KBM-7 (cell line): Measurements from ENCODE around the gene MACROD2.
"Not testable (repeated sequence)": the region's sequence is repeated elsewhere in the genome, so short reads cannot be mapped to it uniquely, and the experiment has no call there.

ENCODE experiments used
- DNase-seq: peaks from one replicate; pipeline ENCODE4 v3.0.0-alpha.2; 2015
- in situ Hi-C: fragments of 300-500 bp; cut with MboI; formaldehyde crosslinking; loops from 2 replicates; pipeline ENCODE4 v1.14.3; 2020; ENCODE audit warnings: low sequenced_read_pairs, low pct_unique_long_range_greater_than_20kb, mixed read lengths

The MACROD2 gene

DNA sequence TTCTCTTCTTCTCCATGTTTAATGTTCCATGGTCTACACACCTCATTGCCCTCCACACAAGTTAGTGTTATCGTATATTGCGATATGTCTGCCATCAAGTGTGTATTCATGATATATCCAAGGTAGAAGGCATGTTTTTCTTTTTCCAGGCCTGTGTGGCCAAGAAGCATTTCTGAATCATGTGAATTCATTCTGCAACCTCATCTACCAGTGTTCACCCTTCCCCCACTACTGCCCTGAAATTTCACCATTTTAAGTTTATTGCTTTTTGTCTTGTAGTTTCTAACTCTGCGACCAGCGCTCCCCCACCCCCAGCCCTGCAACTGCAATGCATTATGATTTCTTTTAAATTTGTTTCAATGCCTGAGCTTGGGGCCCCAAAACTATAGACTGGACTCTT lies 960.1 kb downstream of the MACROD2 start:
- DNase-seq: peak; percentile 34

DNA sequence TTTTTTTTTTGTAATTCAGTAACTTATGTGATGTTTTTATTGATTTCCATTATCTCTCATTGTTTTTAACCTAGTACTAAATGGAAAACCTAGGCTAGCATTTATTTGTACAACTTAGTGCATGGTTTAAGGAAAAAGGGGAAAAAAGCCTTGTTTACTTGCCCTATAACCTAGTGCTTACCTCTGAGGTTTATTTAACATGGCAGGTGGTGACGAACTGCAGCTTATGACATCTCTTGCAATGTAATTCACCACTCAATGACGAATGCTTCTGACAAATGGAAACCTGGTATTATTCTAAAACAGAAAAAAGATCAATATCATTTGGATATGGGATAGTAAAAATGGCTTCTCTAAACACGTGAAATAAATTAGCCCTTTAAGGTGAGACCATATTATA lies 960.7 kb downstream of the MACROD2 start:
- in situ Hi-C loops: no loop called here
- no peak for DNase-seq

More for the DNA sequence above, 960.1 kb downstream of the MACROD2 start:
- in situ Hi-C loops: no loop called here

DNA sequence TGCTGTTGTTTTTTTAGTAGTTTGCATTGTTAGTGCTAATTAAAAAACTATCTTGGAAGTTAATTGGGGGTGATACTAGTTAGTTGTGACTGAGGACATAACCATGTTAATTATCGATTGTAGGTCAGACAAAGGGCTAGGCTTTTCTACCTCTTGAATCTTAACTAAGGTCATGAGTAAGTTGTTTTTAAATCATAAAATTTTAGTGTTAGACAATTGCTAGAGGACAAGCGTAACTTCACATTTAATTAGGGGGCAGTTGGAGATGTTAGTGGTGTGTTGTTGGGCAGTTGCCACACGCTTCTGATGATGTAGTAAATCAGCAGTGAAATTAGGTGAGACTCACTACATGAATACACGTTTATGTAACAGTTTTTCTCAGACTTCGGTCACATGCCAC lies 961.2 kb downstream of the MACROD2 start:
- in situ Hi-C loops: no loop called here

DNA sequence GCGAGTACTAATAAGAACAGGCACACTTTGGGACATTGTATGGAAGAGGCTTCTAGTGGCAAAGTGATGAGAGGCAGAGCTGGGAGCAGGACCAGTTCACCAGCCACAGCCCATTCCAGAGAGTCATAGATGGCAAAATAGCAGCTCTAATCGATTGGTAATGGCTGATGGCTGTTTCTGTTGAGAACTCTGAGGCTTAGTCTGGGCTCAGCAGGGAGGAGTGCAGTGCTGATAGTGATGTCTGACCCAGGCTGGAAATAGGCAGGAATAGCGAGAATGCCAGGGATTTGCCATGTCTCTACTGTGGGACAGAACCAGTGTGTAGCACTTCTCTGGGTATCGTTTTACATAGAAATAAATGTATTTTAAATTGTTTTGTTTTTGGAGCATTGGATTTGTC lies 962.1 kb downstream of the MACROD2 start:
- no peak for DNase-seq
- in situ Hi-C loops: no loop called here

More for the DNA sequence above, 961.2 kb downstream of the MACROD2 start:
- DNase-seq: no peak

DNA sequence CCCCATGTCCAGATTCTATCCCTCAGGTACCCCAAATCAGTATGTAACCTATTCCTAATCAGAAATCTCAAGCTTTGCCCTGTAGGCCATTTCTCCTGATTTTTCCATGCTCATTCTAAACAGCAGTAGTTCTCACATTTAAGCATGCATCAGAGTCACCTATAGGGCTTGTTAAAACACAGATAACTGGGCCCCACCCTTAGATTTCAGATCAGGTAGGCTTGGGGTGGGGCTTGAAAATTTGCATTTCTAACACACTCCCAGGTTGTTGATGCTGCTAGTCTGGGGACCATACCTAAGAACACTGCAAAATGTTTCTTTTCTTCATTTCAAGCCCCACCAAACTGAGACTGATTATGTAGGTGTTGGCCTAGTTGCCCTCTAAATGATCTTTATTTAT lies 963.3 kb downstream of the MACROD2 start:
- DNase-seq: no peak
- in situ Hi-C loops: no loop called here

DNA sequence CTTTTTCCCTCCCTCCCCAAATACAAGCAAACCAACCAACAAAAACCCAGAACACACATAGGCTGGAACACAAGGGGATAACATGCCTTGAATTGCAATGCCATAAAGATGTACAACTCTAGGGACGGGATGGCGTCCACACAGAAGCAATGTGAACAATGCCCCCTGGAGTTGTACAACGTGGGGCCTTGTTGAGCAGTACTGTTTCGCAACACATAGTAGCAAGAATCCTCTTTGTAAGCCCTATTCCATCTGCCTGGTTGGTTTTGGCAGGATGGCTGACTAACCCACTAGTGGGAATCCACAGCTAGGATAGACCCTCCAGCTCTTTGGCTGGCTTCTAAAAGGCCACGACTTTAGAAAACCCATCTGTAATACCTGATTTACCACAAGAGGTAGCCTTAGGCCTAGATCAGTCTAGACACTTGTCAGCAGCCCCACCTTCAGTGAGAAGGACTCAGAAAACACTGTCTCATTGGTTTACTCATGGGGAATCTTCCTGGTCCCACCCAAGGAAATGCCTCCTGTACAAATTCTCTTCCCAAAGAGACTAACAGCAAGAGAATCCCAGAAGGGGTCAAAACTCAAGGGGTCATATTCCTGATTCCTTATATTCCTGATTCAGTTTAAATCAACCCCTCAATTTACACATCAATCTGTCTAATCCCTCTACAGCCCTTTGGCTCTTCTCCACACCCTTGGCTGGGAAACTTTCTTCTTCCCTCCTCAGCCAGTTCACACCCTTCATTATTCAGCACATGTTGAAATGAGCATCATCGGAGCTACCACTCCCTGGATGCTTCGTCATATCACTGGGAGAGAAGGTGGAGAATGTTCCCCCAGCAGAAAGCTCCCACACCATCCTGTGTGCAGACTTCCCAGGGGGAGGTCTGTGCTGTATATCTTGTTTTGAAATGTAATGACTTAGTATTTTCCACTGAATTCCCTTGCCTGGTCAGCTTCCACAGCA lies 964.5 kb downstream of the MACROD2 start:
- DNase-seq: no peak
- in situ Hi-C loops: no loop called here

DNA sequence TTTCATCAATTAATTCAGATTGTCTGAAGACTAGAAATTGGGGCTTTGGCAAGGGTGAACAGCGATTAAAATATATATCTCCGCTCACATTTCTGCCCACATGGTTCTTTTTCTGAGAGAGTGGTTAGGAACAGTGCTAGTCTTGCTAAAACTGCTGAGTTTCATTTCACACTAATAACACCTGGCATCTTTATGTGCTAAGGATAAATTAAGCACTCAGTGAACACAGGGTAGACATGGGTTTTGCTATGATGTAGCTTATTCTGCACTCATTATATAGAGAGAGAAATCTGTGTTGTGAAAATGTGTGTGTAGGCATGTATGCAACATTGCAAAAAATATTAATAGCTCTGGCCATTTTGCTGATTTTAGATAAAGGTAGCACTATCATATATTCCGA lies 965.5 kb downstream of the MACROD2 start:
- in situ Hi-C loops: no loop called here
- no peak for DNase-seq

DNA sequence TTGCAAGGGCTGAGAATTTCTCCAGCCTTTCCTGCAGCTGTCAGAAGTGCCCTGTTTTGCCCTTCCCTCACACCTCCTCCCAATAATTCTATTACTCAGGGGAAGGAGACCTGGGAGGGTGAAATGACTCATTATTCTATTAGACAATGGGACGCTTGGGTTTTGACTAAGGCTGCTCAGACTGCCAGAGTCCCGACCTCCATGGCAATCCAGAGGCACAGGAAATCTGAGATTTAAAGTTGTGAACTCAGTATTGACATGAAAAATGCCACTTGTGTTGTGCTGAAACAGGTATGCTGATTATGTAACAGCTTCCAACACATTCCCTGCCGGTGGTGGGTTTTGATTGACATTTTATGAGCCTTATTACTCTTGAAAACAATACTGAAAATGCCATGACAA lies 967.9 kb downstream of the MACROD2 start:
- no peak for DNase-seq
- in situ Hi-C loops: no loop called here

DNA sequence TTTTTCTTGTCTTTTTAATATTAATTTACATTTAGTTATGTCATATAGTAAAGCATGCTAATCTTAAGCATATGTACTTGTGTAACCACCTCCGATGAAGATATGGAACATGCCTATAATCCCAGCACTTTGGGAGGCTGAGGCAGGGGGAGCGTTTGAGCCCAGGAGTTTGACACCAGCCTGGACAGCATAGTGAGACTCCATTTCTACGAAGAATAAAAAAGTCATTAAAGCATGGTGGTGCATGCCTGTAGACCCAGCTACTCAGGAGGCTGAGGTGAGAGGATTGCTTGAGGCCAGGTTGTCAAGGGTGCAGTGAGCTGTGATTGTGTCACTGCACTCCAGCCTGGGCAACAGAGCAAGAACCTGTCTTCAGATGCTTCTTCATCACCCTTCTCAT lies 970.9 kb downstream of the MACROD2 start:
- in situ Hi-C loops: no loop called here
- no peak for DNase-seq

DNA sequence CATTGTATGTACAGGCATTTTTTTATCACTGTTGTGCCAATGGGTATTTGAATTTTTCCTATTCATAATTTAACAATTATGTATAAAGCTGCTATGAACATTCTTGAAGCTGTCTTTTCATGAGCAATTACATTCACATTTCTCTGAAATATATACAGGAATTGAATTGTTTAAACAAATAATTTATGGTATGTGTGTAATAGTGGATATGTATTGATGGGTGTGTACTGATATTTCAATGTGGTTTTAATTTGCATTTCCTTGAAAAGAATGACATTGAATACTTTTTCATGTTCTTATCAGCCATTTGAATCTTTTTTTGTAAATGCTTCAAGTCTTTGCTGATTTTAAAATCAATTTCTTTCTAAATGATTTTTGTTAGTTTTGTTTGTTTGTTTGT lies 971.5 kb downstream of the MACROD2 start:
- in situ Hi-C loops: no loop called here
- DNase-seq: no peak

DNA sequence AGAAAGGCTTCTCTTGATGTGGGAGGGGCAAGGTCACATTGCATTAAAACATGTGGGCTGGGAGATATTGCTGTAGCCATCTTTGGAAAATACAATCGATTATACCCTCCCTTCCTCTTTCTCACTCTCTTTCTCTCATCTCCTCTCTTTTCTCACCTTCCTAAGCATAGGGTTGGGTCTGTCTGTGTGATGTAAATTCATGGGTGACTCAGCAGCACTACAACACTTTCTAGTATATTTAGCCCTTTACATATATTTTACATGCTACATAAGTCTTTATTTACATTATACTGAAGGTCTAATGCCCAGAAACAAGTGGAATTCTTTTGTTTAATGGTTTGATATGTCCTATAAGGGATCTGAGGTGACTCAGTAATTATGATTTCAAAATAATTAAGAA lies 976.9 kb downstream of the MACROD2 start:
- no peak for DNase-seq
- in situ Hi-C loops: no loop called here

DNA sequence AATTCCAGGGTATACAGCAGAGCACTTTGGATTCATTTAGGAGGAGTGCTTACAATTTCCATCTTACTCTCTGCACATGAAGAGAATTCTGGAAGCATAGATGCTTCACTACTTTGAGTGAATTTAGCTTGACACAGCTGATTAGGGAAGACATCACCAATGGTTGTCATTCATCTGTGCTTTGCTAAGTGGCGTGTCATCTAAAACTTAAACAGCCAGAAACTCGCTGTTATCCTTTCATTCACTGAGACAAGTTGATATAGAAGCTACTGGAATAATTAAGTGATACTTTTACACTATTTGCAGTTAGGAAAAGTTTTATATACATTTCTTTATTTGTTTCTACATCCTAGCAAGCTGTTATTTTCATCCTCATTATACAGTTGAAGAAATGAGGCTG lies 977.4 kb downstream of the MACROD2 start:
- no peak for DNase-seq
- in situ Hi-C loops: no loop called here

DNA sequence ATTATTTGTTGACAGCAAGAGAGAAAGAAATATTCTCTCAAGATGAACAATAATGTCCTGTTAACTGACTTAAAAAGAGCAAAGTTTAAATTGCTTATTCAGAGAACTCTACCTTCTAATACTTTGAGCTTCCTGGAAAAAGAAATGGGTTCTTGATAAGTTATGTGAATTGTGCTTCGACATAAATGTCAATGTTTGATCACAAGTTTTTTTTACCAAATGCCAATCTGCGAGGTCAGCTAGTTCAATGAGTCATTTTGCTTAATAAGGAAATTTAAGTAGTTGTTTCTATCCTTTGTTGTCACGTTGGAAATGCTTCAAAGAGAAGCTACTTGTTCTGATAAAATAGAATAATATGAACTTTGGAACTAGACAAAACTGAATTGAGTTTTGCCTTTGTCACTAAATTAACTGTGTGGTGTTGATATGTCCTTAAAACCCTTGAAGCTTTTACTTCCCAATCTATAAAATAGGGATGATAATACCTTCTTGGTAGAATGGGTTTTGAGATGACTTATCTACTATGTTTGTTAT lies 984.2 kb downstream of the MACROD2 start:
- DNase-seq: no peak
- in situ Hi-C loops: no loop called here

DNA sequence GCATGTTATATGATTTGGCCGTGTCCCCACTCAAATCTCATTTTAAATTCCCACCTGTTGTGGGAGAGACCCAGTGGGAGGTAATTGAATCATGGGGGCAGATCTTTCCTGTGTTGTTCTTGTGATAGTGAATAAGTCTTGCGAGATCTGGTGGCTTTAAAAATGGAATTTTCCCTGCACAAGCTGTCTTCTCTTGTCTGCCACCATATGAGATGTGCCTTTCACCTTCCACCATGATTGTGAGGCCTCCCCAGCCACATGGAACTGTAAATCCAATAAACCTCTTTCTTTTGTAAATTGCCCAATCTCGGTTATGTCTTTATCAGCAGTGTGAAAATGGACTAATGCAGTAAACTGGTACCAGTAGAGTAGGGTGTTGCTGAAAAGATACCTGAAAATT lies 986.2 kb downstream of the MACROD2 start:
- DNase-seq, in situ Hi-C loops: not testable (repeated sequence)

DNA sequence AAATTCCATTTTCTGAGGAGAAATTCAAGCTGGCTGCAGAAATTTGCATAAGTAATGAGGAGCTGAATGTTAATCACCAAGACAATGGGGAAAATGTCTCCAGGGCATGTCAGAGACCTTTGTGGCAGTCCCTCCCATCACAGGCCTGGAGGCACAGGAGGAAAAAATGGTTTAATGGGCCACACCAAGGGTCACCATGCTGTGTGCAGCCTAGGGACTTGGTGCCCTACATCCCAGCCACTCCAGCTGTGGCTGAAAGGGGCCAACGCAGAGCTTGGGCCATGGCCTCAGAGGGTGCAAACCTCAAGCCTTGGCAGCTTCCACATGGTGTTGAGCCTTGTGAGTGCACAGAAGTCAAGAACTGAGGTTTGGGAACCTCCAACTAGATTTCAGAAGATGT lies 987.0 kb downstream of the MACROD2 start:
- DNase-seq, in situ Hi-C loops: not testable (repeated sequence)

DNA sequence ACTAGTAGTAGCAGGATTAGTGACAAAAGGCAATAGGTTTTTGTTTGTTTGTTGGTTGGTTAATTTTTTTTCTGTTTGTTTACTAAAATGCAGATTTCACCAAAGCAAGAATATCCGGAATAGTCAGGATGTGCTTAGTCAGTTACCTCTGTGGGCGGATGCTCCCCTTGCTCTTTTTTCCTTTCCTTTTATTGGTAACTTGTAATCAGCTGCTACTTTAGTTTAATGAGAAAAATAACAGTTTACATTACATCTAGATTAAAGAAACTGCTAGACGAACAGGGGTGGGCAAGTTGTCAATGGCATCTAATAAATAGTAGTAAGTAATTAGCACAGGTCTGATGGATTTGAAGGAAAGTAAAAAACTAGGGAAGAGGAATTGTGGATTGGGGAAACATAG lies 989.0 kb downstream of the MACROD2 start:
- no peak for DNase-seq
- in situ Hi-C loops: no loop called here

DNA sequence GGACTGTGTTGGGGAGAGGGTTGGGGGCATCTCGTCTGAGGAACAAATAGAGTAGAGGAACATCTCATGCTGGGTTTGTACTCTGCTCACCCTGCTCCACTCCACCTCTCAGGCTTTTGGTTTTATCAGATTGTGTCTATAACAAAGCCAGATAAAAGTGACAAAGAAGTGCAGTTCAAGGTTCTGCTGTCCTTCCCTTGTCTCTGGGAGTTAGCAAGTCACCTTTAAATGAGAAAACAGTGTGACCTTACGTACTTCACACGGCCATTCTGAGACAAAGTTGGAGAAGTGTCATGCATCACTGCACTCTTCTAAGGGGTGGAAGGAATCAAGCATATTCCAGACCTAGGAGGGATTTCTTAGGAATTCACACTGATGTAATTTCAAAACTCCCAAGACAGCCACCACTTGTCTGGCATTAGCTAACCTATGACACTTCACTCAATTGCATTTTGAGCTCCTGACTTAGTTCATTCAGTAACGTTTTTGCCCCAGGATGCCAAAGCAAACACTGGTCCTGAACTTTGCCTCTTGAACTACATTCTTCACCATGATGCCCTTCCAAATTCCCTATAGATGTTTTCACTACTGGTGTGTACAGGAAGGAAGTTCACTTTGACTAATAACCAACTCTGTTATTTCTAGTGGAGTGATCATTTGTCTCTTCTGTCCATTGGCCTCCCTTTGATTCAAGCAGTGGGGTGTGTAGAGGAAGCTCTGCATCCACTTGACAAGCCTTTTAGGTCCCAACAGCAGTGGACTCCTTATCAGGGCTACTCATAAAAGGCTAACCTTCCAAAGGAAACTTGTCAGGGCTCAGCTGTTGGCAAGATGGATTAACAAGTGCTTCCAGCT lies 989.7 kb downstream of the MACROD2 start:
- in situ Hi-C loops: no loop called here
- no peak for DNase-seq

DNA sequence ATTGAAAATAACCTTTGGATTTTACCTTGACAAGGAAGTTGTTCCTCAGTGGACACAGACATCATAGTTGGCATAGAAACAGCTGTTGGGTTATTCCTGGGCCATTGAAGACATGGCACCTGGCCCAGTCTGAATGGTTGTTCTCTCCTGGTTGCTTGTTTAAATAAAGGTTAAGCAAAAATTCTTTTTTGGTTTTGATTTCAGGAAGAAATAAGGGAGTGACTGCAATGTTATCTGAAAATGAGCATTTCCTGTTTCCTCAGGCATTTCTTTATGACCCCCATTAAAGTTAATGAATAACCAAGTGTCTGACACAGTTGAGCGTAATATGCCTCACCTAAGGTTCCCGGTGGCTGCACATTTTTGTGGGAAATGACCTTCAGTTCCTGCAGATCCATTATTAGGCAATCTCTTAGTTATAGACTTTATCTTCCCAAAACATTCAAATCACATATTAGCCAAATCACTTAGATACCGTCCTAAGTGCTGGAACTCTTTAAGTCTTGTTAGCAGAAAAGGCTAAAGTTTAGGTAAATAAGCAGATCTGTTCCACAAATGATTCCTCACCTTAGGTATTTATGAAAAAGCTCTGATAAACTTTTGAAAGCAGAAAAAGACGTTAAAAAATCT lies 990.8 kb downstream of the MACROD2 start:
- DNase-seq: no peak
- in situ Hi-C loops: no loop called here

DNA sequence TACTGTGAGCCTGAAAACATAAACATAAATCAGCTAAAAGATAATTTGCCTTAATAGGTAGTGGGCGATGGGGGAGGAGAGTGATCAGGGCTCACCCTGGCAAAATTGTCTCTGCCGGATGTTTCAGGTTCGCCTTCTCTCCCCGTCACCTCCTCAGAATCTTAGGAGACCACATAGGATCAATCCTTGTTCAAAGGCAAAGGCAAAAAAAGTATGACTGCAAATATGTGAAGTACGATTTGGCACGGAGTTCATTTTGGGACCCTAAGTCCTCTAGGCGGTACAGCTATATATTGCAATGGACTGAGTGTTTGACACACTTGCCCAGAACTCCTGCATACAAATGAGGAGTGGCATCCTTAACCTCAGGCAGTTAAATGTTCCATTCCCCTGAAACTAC lies 991.3 kb downstream of the MACROD2 start:
- DNase-seq: no peak
- in situ Hi-C loops: no loop called here
